ENCODE data around the gene BHLHE23.
A peak's percentile ranks its signal among the peaks of the same experiment; 100 is the strongest.

Gene BHLHE23

DNA sequence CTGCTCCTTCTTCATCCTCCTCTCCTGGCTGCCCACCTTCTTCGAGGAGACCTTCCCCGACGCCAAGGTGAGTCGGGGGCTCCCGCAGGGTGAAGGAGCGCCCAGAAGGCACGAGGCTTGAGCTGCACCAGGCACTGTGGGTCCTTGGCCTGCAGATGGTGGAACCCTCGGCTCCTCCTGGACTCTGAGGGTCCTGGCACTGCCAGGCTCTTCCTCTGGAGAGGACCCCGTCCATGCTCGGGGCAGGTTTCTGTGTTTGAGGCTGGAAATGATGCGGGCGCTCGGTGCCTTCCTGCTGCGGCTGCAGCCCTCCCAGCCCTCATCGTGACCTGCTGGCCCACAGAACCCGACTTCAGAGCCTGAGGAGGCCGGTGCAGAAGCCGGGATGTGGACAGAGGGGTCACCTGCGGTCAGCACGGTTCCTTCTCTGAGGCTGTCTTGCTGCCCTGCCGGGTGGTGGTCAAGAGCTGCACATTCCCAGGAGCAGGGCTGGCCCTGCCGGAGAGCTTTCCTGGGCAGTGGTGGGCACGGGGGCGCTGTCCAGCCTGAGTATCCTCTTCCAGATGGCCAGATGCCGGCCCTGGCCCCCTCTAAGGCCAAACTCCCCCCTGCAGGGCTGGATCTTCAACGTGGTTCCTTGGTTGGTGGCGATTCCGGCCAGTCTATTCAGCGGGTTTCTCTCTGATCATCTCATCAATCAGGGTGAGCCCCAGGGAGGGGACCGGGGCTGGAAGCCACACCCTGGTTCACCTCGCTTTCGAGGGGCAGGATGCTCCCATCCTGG lies 43.0 kb downstream of the BHLHE23 start:
- Histone ChIP-seq H2BK15ac (ENCODE audit: low read depth, poor library complexity, severe bottlenecking) (no peak overlapping the region), H2BK12ac (ENCODE audit: low read length in 2 of 2) (no peak overlapping the region), H3K79me1 (replicated peaks; ENCODE audit: low read length, poor library complexity, severe bottlenecking) (no peaks in the 10 kb centered on the region), H3K23ac (ENCODE audit: low read length in 2 of 2) (no peak overlapping the region), H3K9ac (ENCODE audit: low read length) (no peak overlapping the region), H3K27me3 (ENCODE audit: control insufficient read depth in 1 of 2, insufficient read depth in 1 of 2, low read length in 2 of 2) (peaks cover 14 to 32% of the 10 kb centered on the region in 2 experiments), H3K18ac (ENCODE audit: low read depth in 1 of 2, low read length in 2 of 2) (no peak overlapping the region), H4K91ac (ENCODE audit: low read length) (no peak overlapping the region), H3K4ac (ENCODE audit: low read depth in 1 of 2, low read length in 2 of 2) (no peak overlapping the region), H3K27ac (ENCODE audit: low read length, poor library complexity, severe bottlenecking) (no peak overlapping the region), H4K8ac (ENCODE audit: low read length) (no peak overlapping the region), H3K4me1 (ENCODE audit: control insufficient read depth, insufficient read depth, low read depth, low read length) (peaks cover 2% of the 10 kb centered on the region), H3K9me3 (ENCODE audit: control insufficient read depth, low read length) (no peaks in the 10 kb centered on the region), H3K14ac (ENCODE audit: low read length in 2 of 2) (no peak overlapping the region), H3K4me3 (ENCODE audit: insufficient read depth in 1 of 2, low read depth in 1 of 2, low read length in 2 of 2) (no peak overlapping the region), H2AFZ (ENCODE audit: low read depth, low read length) (no peak overlapping the region), H2BK5ac (ENCODE audit: low read depth, low read length, poor library complexity, severe bottlenecking) (no peak overlapping the region), H3K36me3 (ENCODE audit: control insufficient read depth in 1 of 2, insufficient read depth in 2 of 2, low read depth in 1 of 2, low read length in 2 of 2) (peaks cover 0 to 21% of the 10 kb centered on the region in 2 experiments), H3K4me2 (ENCODE audit: low read length, poor library complexity, severe bottlenecking) (no peak overlapping the region), H2AK5ac (ENCODE audit: low read length, severe bottlenecking) (no peak overlapping the region), H2BK120ac (ENCODE audit: low read depth, low read length) (no peak overlapping the region)
- WGBS: 91% methylated on average over 32 of the region's 32 CpGs
- no peak for DNase-seq

- no peak overlapping the region for H2AK5ac ChIP-seq (ENCODE audit: low read length, severe bottlenecking)
Observed at GRCh38 chr20:62962891-62963613, 43.7 kb downstream of the BHLHE23 start.

DNA sequence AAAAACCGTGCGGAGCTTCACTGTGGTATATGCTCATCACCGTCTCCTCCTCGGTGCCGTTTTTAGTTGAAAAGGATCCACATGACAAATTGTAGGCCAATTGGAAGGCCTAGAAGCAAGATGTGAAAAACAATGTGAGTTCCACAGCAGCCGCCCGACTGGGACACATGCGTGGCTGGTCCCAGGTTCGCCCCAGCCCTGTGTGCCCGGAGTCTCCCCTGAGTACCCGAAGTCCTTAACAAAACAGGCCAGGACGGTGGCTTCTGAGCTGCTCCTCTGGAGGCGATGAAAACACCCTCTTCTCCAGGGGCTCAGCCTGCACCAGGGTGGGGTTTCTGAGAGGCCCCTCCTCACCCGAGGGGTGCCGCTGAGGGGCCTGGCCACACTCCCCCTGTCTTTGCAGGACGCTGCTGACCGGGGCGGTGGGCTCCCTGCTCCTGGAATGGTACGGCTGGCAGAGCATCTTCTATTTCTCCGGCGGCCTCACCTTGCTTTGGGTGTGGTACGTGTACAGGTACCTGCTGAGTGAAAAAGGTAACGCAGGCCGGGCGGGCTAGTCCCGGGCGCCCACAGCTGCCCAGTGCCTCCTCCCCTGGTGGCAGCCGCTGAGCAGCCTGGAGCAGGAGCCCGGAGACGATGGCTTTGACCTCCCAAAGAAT lies 44.4 kb downstream of the BHLHE23 start:
- Histone ChIP-seq H2BK120ac (ENCODE audit: low read depth, low read length) (no peak overlapping the region), H3K9me3 (ENCODE audit: control insufficient read depth, low read length) (no peaks in the 10 kb centered on the region), H3K4ac (ENCODE audit: low read depth in 1 of 2, low read length in 2 of 2) (no peak overlapping the region), H3K4me2 (ENCODE audit: low read length, poor library complexity, severe bottlenecking) (no peak overlapping the region), H2AK5ac (ENCODE audit: low read length, severe bottlenecking) (no peak overlapping the region), H3K9ac (ENCODE audit: low read length) (no peak overlapping the region), H2BK5ac (ENCODE audit: low read depth, low read length, poor library complexity, severe bottlenecking) (no peak overlapping the region), H3K4me1 (ENCODE audit: control insufficient read depth, insufficient read depth, low read depth, low read length) (peaks cover 2% of the 10 kb centered on the region), H3K18ac (ENCODE audit: low read depth in 1 of 2, low read length in 2 of 2) (no peak overlapping the region), H3K79me1 (replicated peaks; ENCODE audit: low read length, poor library complexity, severe bottlenecking) (no peaks in the 10 kb centered on the region), H2BK12ac (ENCODE audit: low read length in 2 of 2) (no peak overlapping the region), H3K23ac (ENCODE audit: low read length in 2 of 2) (no peak overlapping the region), H2AFZ (ENCODE audit: low read depth, low read length) (no peak overlapping the region), H3K36me3 (ENCODE audit: control insufficient read depth in 1 of 2, insufficient read depth in 2 of 2, low read depth in 1 of 2, low read length in 2 of 2) (peaks cover 4 to 26% of the 10 kb centered on the region in 2 experiments), H3K4me3 (ENCODE audit: insufficient read depth in 1 of 2, low read depth in 1 of 2, low read length in 2 of 2) (no peak overlapping the region), H3K27me3 (ENCODE audit: control insufficient read depth in 1 of 2, insufficient read depth in 1 of 2, low read length in 2 of 2) (peaks cover 11 to 22% of the 10 kb centered on the region in 2 experiments), H3K27ac (ENCODE audit: low read length, poor library complexity, severe bottlenecking) (no peak overlapping the region), H2BK15ac (ENCODE audit: low read depth, poor library complexity, severe bottlenecking) (no peak overlapping the region), H4K91ac (ENCODE audit: low read length) (no peak overlapping the region), H4K8ac (ENCODE audit: low read length) (no peak overlapping the region), H3K14ac (ENCODE audit: low read length in 2 of 2) (no peak overlapping the region)
- 96% methylated on average over 30 of the region's 30 CpGs for WGBS
- DNase-seq: no peak

More at GRCh38 chr20:62962891-62963613, 43.7 kb downstream of the BHLHE23 start:
- Histone ChIP-seq H3K4me2 (ENCODE audit: low read length, poor library complexity, severe bottlenecking) (no peak overlapping the region), H4K8ac (ENCODE audit: low read length) (no peak overlapping the region), H3K9ac (ENCODE audit: low read length) (no peak overlapping the region), H3K36me3 (ENCODE audit: control insufficient read depth in 1 of 2, insufficient read depth in 2 of 2, low read depth in 1 of 2, low read length in 2 of 2) (peaks cover under 1 to 21% of the 10 kb centered on the region in 2 experiments), H2BK15ac (ENCODE audit: low read depth, poor library complexity, severe bottlenecking) (no peak overlapping the region), H2AFZ (ENCODE audit: low read depth, low read length) (no peak overlapping the region), H4K91ac (ENCODE audit: low read length) (peak overlapping the region; percentile 9), H3K18ac (ENCODE audit: low read depth in 1 of 2, low read length in 2 of 2) (no peak overlapping the region), H3K23ac (ENCODE audit: low read length in 2 of 2) (no peak overlapping the region), H3K4ac (ENCODE audit: low read depth in 1 of 2, low read length in 2 of 2) (no peak overlapping the region), H2BK120ac (ENCODE audit: low read depth, low read length) (no peak overlapping the region), H2BK12ac (ENCODE audit: low read length in 2 of 2) (no peak overlapping the region), H3K9me3 (ENCODE audit: control insufficient read depth, low read length) (no peaks in the 10 kb centered on the region), H2BK5ac (ENCODE audit: low read depth, low read length, poor library complexity, severe bottlenecking) (no peak overlapping the region), H3K79me1 (replicated peaks; ENCODE audit: low read length, poor library complexity, severe bottlenecking) (no peaks in the 10 kb centered on the region), H3K27ac (ENCODE audit: low read length, poor library complexity, severe bottlenecking) (no peak overlapping the region), H3K4me1 (ENCODE audit: control insufficient read depth, insufficient read depth, low read depth, low read length) (peaks cover 2% of the 10 kb centered on the region), H3K14ac (ENCODE audit: low read length in 2 of 2) (no peak overlapping the region), H3K4me3 (ENCODE audit: insufficient read depth in 1 of 2, low read depth in 1 of 2, low read length in 2 of 2) (no peak overlapping the region), H3K27me3 (ENCODE audit: control insufficient read depth in 1 of 2, insufficient read depth in 1 of 2, low read length in 2 of 2) (peaks cover 11 to 27% of the 10 kb centered on the region in 2 experiments)
- no peak for DNase-seq
- WGBS: 96% methylated on average over 28 of the region's 32 CpGs

DNA sequence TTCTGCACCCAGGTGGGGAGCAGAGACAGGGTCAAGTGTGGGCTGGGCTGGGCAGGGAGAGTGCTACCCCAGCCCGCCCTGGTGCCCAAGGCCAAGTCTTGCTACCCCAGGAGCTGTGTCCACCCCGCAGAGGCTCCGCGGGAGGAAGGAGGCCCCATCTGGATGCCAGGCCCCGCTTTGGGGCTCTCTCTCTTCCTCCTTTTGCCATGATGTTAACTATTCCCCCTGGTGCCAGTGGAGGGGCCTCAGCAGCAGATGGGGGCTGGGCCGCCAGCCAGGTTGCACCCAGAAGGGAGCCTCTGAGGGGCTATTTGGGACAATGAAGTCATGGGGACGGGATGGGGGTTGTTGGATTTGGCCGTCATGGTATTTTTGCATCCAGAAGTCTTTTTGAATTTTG lies 45.0 kb downstream of the BHLHE23 start:
- Histone ChIP-seq H2BK5ac (ENCODE audit: low read depth, low read length, poor library complexity, severe bottlenecking) (no peak overlapping the region), H3K27me3 (ENCODE audit: control insufficient read depth in 1 of 2, insufficient read depth in 1 of 2, low read length in 2 of 2) (peaks cover 11 to 22% of the 10 kb centered on the region in 2 experiments), H3K27ac (ENCODE audit: low read length, poor library complexity, severe bottlenecking) (no peak overlapping the region), H3K23ac (ENCODE audit: low read length in 2 of 2) (no peak overlapping the region), H3K79me1 (replicated peaks; ENCODE audit: low read length, poor library complexity, severe bottlenecking) (no peaks in the 10 kb centered on the region), H3K14ac (ENCODE audit: low read length in 2 of 2) (no peak overlapping the region), H2AFZ (ENCODE audit: low read depth, low read length) (no peak overlapping the region), H2BK12ac (ENCODE audit: low read length in 2 of 2) (no peak overlapping the region), H3K36me3 (ENCODE audit: control insufficient read depth in 1 of 2, insufficient read depth in 2 of 2, low read depth in 1 of 2, low read length in 2 of 2) (peaks cover 4 to 28% of the 10 kb centered on the region in 2 experiments), H4K91ac (ENCODE audit: low read length) (no peak overlapping the region), H3K4me1 (ENCODE audit: control insufficient read depth, insufficient read depth, low read depth, low read length) (peaks cover 2% of the 10 kb centered on the region), H2AK5ac (ENCODE audit: low read length, severe bottlenecking) (no peak overlapping the region), H3K4me2 (ENCODE audit: low read length, poor library complexity, severe bottlenecking) (no peak overlapping the region), H3K9ac (ENCODE audit: low read length) (no peak overlapping the region), H3K4ac (ENCODE audit: low read depth in 1 of 2, low read length in 2 of 2) (no peak overlapping the region), H3K18ac (ENCODE audit: low read depth in 1 of 2, low read length in 2 of 2) (no peak overlapping the region), H4K8ac (ENCODE audit: low read length) (no peak overlapping the region), H2BK120ac (ENCODE audit: low read depth, low read length) (no peak overlapping the region), H3K9me3 (ENCODE audit: control insufficient read depth, low read length) (no peaks in the 10 kb centered on the region), H3K4me3 (ENCODE audit: insufficient read depth in 1 of 2, low read depth in 1 of 2, low read length in 2 of 2) (no peak overlapping the region), H2BK15ac (ENCODE audit: low read depth, poor library complexity, severe bottlenecking) (no peak overlapping the region)
- 96% methylated on average over 4 of the region's 8 CpGs for WGBS
- no peak for DNase-seq
